NK-92 (cell line): Measurements from ENCODE around the gene HNRNPA2B1.
"Not testable (repeated sequence)": the region's sequence is repeated elsewhere in the genome, so short reads cannot be mapped to it uniquely, and the experiment has no call there.

Source experiments
- DNase-seq: peaks from one replicate; lab custom pipeline; 2025; ENCODE audit not compliant: unreplicated experiment; lab: John Stamatoyannopoulos, UW

The HNRNPA2B1 gene

DNA sequence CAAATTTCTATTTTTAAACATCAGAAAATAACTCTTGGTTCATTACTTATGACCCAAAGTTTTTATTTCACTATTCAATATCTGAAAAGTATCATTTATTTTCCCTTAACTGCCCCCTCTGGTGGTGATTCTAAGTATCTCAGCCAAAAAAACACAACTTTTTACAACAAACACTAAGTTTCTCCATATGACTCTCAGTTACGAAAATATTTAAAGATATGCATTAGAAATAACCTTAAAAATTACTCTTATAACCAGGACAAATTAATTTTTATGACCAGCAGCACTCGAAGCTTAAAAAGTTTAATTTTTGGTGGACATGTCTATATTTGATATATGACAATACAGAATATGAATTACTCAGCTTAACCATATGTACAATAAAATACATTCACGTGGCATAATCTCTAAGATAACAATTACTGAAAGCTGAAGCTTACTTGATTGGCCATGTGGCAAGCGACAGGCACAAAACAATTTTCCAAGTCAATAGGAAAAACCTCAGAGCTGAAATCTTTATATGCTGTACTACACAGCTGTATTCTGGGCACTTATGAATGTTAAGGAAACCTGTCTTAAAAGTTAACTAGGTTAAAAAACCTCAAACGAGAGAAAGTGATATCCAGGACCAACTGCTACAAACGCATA, 2.3 kb downstream of the HNRNPA2B1 start:
- DNase-seq = no peak

DNA sequence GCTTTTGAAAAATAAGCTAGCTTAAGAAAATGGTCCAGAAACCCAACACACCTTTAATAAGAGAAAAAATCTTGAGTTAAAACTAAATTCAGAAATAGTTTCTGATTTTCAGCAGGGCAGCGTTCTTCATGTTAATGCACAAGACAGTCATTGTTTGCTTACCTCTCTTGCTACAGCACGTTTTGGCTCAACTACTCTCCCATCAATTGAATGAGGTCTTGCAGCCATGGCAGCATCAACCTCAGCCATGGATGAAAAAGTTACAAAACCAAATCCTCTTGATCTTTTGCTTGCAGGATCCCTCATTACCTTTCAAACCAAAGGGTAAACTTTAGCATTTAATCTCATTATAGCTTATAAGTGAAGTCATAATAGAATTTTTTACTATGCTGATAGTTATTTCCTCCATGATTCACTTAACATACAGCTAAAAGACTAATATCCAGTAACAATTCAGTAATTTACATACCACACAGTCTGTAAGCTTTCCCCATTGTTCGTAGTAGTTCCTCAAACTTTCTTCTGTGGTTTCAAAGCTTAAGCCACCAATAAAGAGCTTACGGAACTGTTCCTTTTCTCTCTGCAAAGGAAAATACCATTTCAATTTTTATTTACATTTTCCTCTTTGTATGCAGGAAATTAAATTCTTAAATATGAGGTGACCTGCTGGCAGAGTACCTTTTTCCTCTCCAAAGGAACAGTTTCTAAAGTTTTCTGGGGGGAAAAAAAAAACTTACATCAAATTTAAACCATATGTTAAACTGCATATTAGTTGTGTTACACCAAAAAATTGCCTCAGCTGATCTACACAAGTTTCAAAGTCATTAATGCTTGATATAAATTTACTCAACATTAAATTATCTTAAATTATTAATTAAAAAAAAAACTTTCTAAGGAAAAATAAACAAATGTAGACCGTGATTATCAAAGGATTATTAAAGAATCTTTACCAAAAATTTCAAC, 3.1 kb downstream of the HNRNPA2B1 start:
- no peak for DNase-seq

DNA sequence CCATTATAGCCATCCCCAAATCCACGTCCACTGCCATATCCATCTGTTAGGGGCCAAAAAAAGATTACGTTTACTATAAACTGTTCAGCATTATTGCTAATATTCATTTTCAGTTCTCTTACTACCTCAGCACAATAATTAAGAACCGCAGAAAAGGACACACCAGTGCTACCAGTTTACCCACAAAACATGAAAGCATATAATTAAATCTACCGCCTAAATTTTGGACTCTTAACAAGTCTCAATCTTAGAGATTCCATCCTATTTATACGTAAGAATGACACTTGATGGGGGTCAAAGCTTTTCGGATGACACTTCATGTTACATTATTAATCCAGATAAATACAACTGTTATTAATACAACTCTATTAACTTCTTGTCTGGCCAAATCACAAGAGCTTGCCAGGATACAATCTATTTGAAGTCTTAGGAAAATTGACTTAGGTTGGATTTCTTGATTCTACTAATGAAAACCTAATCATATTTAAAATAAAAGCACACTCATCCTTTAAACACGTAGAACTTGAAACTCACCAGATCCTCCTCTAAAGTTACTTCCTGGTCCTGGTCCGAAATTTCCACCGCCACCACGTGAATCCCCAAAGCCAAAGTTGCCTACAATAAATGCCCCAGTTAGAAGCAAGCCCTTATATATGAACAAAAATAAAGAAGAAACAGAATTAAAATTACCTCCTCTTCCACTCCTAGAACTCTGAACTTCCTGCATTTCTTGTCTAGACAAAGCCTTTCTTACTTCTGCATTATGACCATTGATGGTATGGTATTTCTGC, 4.5 kb downstream of the HNRNPA2B1 start:
- DNase-seq = no peak

GRCh38 chr7:26195182-26195581, 5.4 kb downstream of the HNRNPA2B1 start:
- no peak for DNase-seq

DNA sequence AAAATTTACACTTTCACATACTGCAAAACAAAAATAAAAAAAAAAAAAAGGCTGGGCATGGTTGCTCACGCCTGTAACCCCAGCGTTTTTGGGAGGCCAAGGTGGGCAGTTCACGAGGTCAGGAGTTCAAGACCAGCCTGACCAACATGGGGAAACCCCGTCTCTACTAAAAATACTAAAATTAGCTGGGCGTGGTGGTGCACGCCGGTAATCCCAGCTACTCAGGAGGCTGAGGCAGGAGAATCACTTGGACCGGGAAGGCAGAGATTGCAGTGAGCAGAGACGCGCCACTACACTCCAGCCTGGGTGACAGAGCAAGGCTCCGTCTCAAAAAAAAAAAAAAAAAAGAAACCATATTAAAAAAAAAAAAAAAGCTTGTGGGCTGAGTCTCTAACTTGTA, 5.8 kb downstream of the HNRNPA2B1 start:
- not testable (repeated sequence) for DNase-seq

DNA sequence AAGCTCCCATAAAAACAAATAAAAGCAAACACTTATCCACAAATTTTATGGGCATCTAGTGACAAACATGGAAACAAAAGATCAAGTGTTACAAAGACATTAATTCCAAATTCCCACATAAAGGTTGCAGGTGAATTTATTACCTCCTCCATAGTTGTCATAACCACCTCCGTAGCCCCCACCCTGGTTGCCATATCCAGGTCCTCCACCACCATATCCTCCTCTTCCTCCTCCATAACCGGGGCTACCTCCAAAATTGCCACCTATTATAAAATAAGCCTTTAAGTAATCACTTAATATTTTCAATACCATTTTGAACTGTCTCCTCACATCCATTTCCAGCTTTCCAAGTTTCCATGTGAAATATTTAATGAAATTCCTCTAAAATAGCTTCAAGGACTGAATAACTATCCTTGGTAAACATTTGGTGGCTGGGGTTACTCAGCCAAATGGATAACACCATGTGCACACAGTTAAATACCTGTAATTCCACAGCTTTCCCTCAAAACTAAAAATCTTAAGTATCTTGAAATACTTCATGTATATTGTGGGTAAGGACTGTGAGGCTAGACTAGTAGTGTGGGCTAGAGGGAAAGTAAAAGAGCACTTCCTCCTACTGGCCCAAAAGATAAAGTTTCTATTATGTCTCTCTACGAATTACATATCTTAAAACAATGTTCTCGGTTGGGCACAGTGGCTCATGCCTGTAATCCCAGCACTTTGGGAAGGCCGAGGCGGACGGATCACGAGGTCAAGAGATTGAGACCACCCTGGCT, 6.9 kb downstream of the HNRNPA2B1 start:
- no peak for DNase-seq

GRCh38 chr7:26192485-26193087, 8.0 kb downstream of the HNRNPA2B1 start:
- DNase-seq = no peak

DNA sequence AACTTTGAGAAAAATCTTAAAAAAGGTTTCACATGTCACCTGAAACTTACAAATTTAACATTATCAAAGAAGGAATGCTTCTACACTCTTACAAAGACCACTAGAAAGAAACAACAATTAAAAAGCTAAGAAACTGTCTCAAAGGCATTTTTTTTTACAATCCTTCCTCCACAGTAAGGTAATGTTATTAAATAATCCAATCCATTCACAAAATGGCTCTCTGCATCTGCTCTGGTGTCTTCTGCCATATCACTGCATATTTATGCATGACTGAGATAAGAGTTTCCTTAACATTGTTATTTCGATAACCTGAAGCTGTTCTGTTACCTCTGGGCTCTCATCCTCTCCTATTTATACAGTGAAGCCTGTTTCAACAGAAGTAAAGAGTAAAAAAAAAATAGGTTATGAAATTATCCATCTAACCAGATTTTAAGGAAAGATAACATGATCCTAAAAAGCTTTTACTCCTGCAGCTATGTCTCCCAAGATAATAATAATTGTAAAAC, 8.5 kb downstream of the HNRNPA2B1 start:
- DNase-seq = no peak

DNA sequence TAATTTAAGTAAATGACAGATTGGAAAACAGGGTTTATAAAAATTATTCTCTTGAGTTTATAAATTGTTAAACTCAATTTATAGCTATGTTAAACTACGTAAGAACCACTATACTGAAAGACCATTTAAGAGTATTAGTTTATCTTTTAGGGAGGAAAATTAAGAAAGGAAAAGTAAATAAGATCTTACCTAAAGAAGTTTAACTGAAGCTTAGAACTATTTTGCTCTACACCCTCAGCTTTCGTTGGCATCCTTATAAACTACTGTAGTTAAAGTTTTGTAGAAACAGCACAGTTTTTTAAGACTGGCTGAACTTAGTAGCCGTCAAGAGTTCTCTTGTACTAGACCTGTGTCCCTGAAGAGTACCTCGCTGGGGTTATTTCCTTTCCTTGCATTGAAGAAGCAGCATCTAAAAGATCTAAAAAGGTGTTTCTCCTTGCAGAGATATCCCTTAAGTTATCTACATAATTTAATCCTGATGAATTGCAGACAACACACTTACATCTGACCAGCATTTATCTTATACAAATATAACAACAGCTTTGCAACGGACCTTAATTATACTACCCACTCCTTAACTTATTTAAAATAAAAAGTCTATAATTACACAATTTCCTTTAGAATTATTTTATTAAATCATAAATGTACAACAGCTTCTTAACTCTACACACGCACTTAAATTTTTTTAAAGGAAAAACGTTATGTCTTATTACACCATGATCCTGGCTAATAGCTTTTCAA, 9.1 kb downstream of the HNRNPA2B1 start:
- no peak for DNase-seq

DNA sequence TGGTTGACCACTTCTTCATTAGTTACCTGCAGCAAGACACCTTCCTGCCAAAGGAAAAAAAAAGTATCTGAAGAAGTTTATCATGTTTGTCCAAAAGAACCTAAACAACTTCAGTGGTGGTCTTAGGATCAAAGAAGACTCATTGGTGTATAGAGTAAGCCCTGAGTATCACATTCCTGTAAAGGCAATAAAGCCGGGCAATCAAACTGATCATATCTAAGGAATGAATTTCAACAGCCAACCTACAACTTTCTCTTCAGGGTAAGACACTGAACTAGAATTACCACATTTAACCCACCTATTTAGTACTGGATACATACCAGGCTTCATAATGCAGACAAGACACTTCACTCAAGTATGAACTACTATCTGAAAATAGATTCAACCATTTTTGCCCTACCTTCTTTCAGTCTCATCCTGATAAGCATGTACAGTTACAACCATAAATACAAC, 10.1 kb downstream of the HNRNPA2B1 start:
- DNase-seq = no peak

GRCh38 chr7:26189697-26190096, 10.8 kb downstream of the HNRNPA2B1 start:
- DNase-seq = no peak

DNA sequence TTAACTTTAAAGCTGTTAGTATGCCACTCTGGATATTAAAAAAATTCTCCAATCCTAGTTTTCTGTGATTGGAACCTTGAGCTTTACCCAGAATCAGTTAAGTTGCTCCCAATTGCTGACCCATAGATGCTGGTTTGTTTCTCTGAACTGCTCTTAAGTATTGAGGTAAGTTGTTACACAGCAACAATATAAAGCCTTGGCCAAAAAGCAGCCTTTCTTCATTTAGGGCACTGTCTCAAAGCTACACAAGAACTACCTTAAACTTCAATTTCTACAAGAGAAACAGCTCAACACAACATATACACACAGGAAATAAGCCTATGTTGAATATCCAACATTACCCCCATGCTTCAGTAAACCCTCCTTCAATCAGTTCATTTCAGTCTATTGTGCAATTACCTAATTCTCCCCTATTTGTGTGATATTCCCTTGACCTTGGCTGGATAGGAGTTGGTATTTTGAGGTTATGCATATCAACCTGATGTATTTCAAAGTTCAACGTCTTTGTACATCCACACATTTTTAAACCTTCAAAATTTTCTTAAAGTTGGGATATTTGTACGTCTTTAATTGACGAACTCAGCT, 11.5 kb downstream of the HNRNPA2B1 start:
- DNase-seq = no peak

- no peak for DNase-seq
Measured at GRCh38 chr7:26188206-26188956, 12.2 kb downstream of the HNRNPA2B1 start.

DNA sequence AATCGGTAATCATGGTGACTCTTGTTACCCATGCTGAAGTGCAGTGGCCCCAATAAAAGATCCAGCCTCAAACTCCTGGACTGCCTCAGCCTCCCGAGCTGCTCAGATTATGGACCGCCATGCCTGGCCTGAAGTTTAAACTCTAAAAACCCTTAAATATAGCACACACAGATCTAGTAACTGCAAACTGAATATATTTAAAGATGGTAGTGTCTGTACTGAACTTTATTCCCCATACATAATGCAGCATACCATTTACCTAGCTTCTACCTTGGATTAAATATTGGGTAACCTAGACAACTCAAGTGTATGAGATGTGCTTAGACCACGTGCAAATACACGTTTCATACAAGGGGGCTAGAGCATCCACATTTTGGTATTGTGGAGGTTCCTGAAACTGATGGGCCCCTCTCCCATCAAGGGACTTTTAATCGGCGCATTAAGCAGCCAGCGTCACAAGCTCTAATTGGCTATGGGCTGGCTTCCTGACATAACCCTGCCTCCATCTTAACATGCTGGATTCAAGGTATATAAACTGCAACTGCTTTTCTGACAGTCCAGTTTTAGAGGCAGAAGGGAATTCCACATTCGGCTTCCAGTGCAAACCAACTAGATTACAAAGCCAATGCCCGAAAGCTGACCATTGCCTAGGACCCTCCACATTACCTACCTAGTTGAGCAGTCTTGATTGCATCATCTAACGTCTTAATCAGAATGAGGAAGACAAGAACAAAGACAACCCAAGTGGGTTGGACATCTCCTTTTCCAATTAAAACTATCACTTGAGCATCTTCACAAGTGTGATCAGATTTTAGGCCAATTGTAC, 13.0 kb downstream of the HNRNPA2B1 start:
- no peak for DNase-seq

DNA sequence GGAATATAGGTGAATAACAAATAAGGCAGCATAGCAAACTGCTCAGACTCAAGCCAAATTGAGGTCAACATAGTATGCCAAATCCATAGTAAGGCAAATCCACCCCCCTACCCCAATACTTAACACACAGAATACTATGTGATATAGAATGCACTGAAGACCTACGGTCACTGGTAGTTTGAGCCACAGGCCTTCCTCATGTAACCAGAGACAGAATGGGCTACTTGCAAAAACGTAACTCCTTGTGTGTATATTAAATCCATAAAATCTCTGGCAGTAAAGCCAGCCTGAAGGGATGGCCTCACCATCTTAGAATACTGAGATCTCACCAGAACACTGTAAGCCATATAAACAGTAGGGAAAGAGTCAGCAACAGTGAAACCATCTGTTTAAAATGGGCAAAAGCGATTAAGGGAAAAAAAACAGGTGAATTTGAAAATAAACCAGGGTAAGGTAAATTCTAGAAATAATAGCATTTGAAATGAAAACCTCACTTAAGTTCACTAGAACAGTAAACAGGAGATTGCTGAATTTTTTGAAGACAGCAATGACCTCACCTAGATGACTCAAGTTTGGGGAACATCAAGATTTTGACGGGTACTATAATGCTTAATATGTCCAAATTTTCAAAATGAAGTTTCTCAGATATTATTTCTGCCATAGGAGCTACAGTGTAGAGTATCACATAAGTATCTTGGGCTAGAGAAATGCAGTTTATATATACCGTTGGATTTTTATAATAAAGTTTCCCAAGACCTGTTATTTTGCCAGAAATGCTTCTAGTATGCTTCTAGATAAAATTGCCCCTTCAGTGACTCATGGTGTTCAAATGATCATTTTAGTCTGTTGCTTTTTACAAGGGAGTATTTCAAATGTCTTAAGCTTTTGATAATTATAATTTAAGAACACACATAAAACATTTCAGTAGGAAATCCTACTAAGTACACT, 13.9 kb downstream of the HNRNPA2B1 start:
- DNase-seq = no peak

GRCh38 chr7:26185844-26186180, 14.7 kb downstream of the HNRNPA2B1 start:
- no peak for DNase-seq
